Stromal cell of bone marrow (primary cell): ENCODE measurements around the gene EPHA1.

Source experiments
- DNase-seq: peaks from one replicate; pipeline ENCODE4 v3.0.0-alpha.2; 2012; ENCODE audit warnings: low read depth

EPHA1 gene

GRCh38 chr7:143388491-143389101 is 20.1 kb downstream of the EPHA1 start:
- DNase-seq, result no peak

GRCh38 chr7:143388051-143388450 is 20.6 kb downstream of the EPHA1 start:
- no peak for DNase-seq

GRCh38 chr7:143387156-143387975 is 21.3 kb downstream of the EPHA1 start:
- no peak for DNase-seq

- no peak for DNase-seq
Observed at GRCh38 chr7:143385891-143386781, 22.5 kb downstream of the EPHA1 start.

- DNase-seq, result no peak
Observed at GRCh38 chr7:143384661-143385631, 23.7 kb downstream of the EPHA1 start.

GRCh38 chr7:143384148-143384547 is 24.5 kb downstream of the EPHA1 start:
- DNase-seq, result peak; percentile 45

- DNase-seq, result no peak
Observed at GRCh38 chr7:143383642-143383957, 25.1 kb downstream of the EPHA1 start.

- DNase-seq, result no peak
Observed at GRCh38 chr7:143382791-143383641, 25.6 kb downstream of the EPHA1 start.

- no peak for DNase-seq
Observed at GRCh38 chr7:143382126-143382790, 26.4 kb downstream of the EPHA1 start.

GRCh38 chr7:143381427-143382125 is 27.1 kb downstream of the EPHA1 start:
- DNase-seq, result peak; percentile 28

GRCh38 chr7:143380646-143381426 is 27.8 kb downstream of the EPHA1 start, which contains the start of gene ZYX:
Gene ZYX (plus strand): TSS chr7:143381345. CDS start chr7:143381572, 227 bp downstream.
- peak; percentile 87 for DNase-seq

- DNase-seq, result peak; percentile 80
Observed at GRCh38 chr7:143380260-143380645, 28.4 kb downstream of the EPHA1 start.

GRCh38 chr7:143379611-143380259 is 28.9 kb downstream of the EPHA1 start:
- DNase-seq, result no peak

GRCh38 chr7:143376396-143376795 is 32.3 kb downstream of the EPHA1 start:
- no peak for DNase-seq

GRCh38 chr7:143375298-143376034 is 33.2 kb downstream of the EPHA1 start:
- DNase-seq, result no peak

- no peak for DNase-seq
Observed at GRCh38 chr7:143374561-143374960, 34.1 kb downstream of the EPHA1 start.

- DNase-seq, result no peak
Observed at GRCh38 chr7:143373255-143373794, 35.3 kb downstream of the EPHA1 start.
